H1 (cell line): ENCODE results near the gene TIMP3. TPM values are rescaled to one million over a fixed set of nuclear protein-coding genes. Genes with fewer than 3 reads are reported as not detected.

Source experiments
- CTCF ChIA-PET: fragments of 300-600 bp; sonication (Branson Sonifier 250); formaldehyde crosslinking; loops from one replicate; lab custom pipeline; 2021; ENCODE audit not compliant: partially characterized antibody; lab: Charles Lee
- POLR2A ChIA-PET: fragments of 300-600 bp; sonication (Branson Sonifier 250); formaldehyde crosslinking; loops from one replicate; lab custom pipeline; 2021; ENCODE audit warnings: inconsistent platforms; ENCODE audit not compliant: partially characterized antibody; lab: Charles Lee
- DNase-seq, 2 experiments: peaks; one replicate each; pipeline versions ENCODE4 v3.0.0 to v3.0.0-alpha.2; 2010 to 2022; ENCODE audit warnings: low spot score in 2 of 2, low read depth in 1 of 2, mixed read lengths in 1 of 2
- FAIRE-seq: peaks from 2 replicates; lab custom pipeline; 2011; peaks lifted over from hg19 to GRCh38; lab: Jason Lieb, UNC
- H2AFZ ChIP-seq: 2 replicates; pipeline ENCODE4 v1.8.1; 2012; ENCODE audit warnings: low read length, inconsistent platforms
- H2AK5ac ChIP-seq: 2 replicates; pipeline ENCODE4 v1.6.1; 2013; ENCODE audit warnings: low read depth, low read length
- H2BK120ac ChIP-seq: replicated peaks from 2 replicates; pipeline ENCODE3; 2013; ENCODE audit warnings: low read depth, low read length, inconsistent platforms
- H2BK12ac ChIP-seq: 2 replicates; pipeline ENCODE4 v1.6.1; 2013; ENCODE audit warnings: low read depth, low read length
- H2BK15ac ChIP-seq: 2 replicates; pipeline ENCODE4 v1.6.1; 2013; ENCODE audit warnings: low read length
- H2BK20ac ChIP-seq: 2 replicates; pipeline ENCODE4 v1.6.1; 2013; ENCODE audit warnings: low read length
- H2BK5ac ChIP-seq: 2 replicates; pipeline ENCODE4 v1.6.1; 2013; ENCODE audit warnings: low read depth, low read length
- H3K14ac ChIP-seq: 2 replicates; pipeline ENCODE4 v1.6.1; 2013; ENCODE audit warnings: inconsistent platforms; ENCODE audit not compliant: insufficient read length
- H3K18ac ChIP-seq: 2 replicates; pipeline ENCODE4 v1.6.1; 2013; ENCODE audit warnings: low read length; ENCODE audit errors: extremely low read depth
- H3K23ac ChIP-seq: 2 replicates; pipeline ENCODE4 v1.6.1; 2013; ENCODE audit warnings: inconsistent platforms; ENCODE audit not compliant: insufficient read length
- H3K23me2 ChIP-seq: 2 replicates; pipeline ENCODE4 v1.6.1; 2013; ENCODE audit warnings: low read depth, low read length
- H3K27ac ChIP-seq: 2 replicates; pipeline ENCODE4 v1.6.1; 2011; ENCODE audit warnings: low read depth, low read length, inconsistent platforms
- H3K27me3 ChIP-seq, 4 experiments: replicated peaks in 1 of 4; 1 replicate in 1 of 4; 2 replicates in 3 of 4; pipeline versions ENCODE4 v1.6.1 to v1.8.1; 2011 to 2013; ENCODE audit warnings: low read length in 3 of 4, mild to moderate bottlenecking in 3 of 4, inconsistent platforms in 2 of 4, mixed read lengths in 2 of 4, moderate library complexity in 1 of 4; ENCODE audit not compliant: control insufficient read depth in 3 of 4, insufficient read depth in 3 of 4; ENCODE audit errors: extremely low read depth in 1 of 4
- H3K36me3 ChIP-seq, 4 experiments: 2 replicates each; pipeline versions ENCODE4 v1.6.1 to v1.8.1; 2011 to 2013; ENCODE audit warnings: mild to moderate bottlenecking in 4 of 4, low read length in 3 of 4, moderate library complexity in 2 of 4, control low read depth in 1 of 4, inconsistent platforms in 1 of 4; ENCODE audit not compliant: insufficient read depth in 4 of 4, control insufficient read depth in 2 of 4
- H3K4ac ChIP-seq: replicated peaks from 2 replicates; pipeline ENCODE3; 2013; ENCODE audit warnings: low read length, low read depth, mixed read lengths, inconsistent platforms; ENCODE audit not compliant: insufficient read length
- H3K4me1 ChIP-seq, 4 experiments: replicated peaks in 1 of 4; 1 replicate in 1 of 4; 2 replicates in 3 of 4; pipeline versions ENCODE4 v1.6.1 to v1.8.1; 2011 to 2013; ENCODE audit warnings: low read length in 3 of 4, inconsistent platforms in 2 of 4, mixed read lengths in 1 of 4; ENCODE audit not compliant: insufficient read depth in 4 of 4, control insufficient read depth in 3 of 4
- H3K4me2 ChIP-seq, 2 experiments: 2 replicates each; pipeline versions ENCODE4 v1.6.1 to v1.8.1; 2011 to 2013; ENCODE audit warnings: low read depth in 2 of 2, low read length in 2 of 2, control low read depth in 1 of 2, inconsistent platforms in 1 of 2, mild to moderate bottlenecking in 1 of 2; ENCODE audit not compliant: insufficient read depth in 1 of 2
- H3K4me3 ChIP-seq, 4 experiments: fragments of 200-600, 300-600 bp in 1 of 4; sonication (generic), shearing (Covaris generic), sonication (Bioruptor Twin) in 1 of 4; 2 replicates each; pipeline versions ENCODE4 v1.5.1 to v1.8.1; 2011 to 2016; ENCODE audit warnings: low read length in 4 of 4, low read depth in 3 of 4, control low read depth in 2 of 4, inconsistent platforms in 2 of 4, mild to moderate bottlenecking in 2 of 4, mixed read lengths in 1 of 4, moderate library complexity in 1 of 4; ENCODE audit not compliant: insufficient read depth in 2 of 4; ENCODE audit errors: extremely low read depth in 1 of 4
- H3K56ac ChIP-seq: replicated peaks from 2 replicates; pipeline ENCODE3; 2013; ENCODE audit warnings: low read depth, mild to moderate bottlenecking, mixed read lengths, low read length, inconsistent platforms; ENCODE audit not compliant: insufficient read length
- H3K79me1 ChIP-seq: 2 replicates; pipeline ENCODE4 v1.6.1; 2013; ENCODE audit warnings: low read depth, low read length, control low read depth
- H3K79me2 ChIP-seq, 2 experiments: 2 replicates each; pipeline versions ENCODE4 v1.6.1 to v1.8.1; 2012 to 2013; ENCODE audit warnings: low read length in 2 of 2, mild to moderate bottlenecking in 2 of 2, inconsistent platforms in 1 of 2; ENCODE audit not compliant: insufficient read depth in 2 of 2, control insufficient read depth in 1 of 2
- H3K9ac ChIP-seq, 4 experiments: replicated peaks in 1 of 4; 1 replicate in 1 of 4; 2 replicates in 3 of 4; pipeline versions ENCODE4 v1.6.1 to v1.8.1; 2011 to 2013; ENCODE audit warnings: low read depth in 3 of 4, low read length in 3 of 4, control low read depth in 2 of 4, mild to moderate bottlenecking in 2 of 4, moderate library complexity in 2 of 4, inconsistent platforms in 1 of 4; ENCODE audit errors: extremely low read depth in 1 of 4
- H3K9me3 ChIP-seq, 2 experiments: 2 replicates each; pipeline versions ENCODE4 v1.6.1 to v1.8.1; 2012 to 2013; ENCODE audit warnings: mild to moderate bottlenecking in 2 of 2, moderate library complexity in 2 of 2, control low read depth in 1 of 2, inconsistent platforms in 1 of 2, low read depth in 1 of 2, low read length in 1 of 2, mixed read lengths in 1 of 2; ENCODE audit not compliant: insufficient read depth in 2 of 2
- H4K20me1 ChIP-seq, 2 experiments: replicated peaks in 1 of 2; 2 replicates each; pipeline versions ENCODE3 to v1.8.1; 2011 to 2013; ENCODE audit warnings: inconsistent platforms in 2 of 2, low read length in 2 of 2, mild to moderate bottlenecking in 1 of 2; ENCODE audit not compliant: insufficient read depth in 2 of 2, control insufficient read depth in 1 of 2
- H4K5ac ChIP-seq: 2 replicates; pipeline ENCODE4 v1.6.1; 2013; ENCODE audit warnings: low read length, low read depth, mixed read lengths, inconsistent platforms; ENCODE audit not compliant: insufficient read length
- H4K8ac ChIP-seq: 2 replicates; pipeline ENCODE4 v1.8.0; 2013; ENCODE audit warnings: mild to moderate bottlenecking, moderate library complexity, low read length, inconsistent platforms; ENCODE audit not compliant: insufficient read depth; ENCODE audit errors: extremely low read depth
- H4K91ac ChIP-seq: replicated peaks from 2 replicates; pipeline ENCODE3; 2013; ENCODE audit warnings: low read length, mixed read lengths, inconsistent platforms; ENCODE audit not compliant: insufficient read length
- BACH1 ChIP-seq: IDR thresholded peaks from 2 replicates; pipeline ENCODE4 v1.6.1; 2012; ENCODE audit warnings: low read length, improper control_type of control experiment
- CHD2 ChIP-seq: IDR thresholded peaks from 2 replicates; pipeline ENCODE4 v1.6.1; 2012; ENCODE audit warnings: low read length, improper control_type of control experiment
- CTCF ChIP-seq, 3 experiments: IDR thresholded peaks; 1 replicate in 2 of 3; 2 replicates in 1 of 3; pipeline versions ENCODE4 v1.5.1 to v1.6.1; 2011; ENCODE audit warnings: low read length in 3 of 3, mild to moderate bottlenecking in 3 of 3, inconsistent platforms in 2 of 3, low read depth in 1 of 3, moderate library complexity in 1 of 3; ENCODE audit not compliant: insufficient read depth in 1 of 3; ENCODE audit errors: control extremely low read depth in 1 of 3
- E2F6 ChIP-seq: IDR thresholded peaks from 2 replicates; pipeline ENCODE4 v1.6.1; 2012; ENCODE audit warnings: inconsistent platforms
- GABPA ChIP-seq: IDR thresholded peaks from 2 replicates; pipeline ENCODE4 v1.6.1; 2011; ENCODE audit warnings: mild to moderate bottlenecking, low read length, moderate library complexity, borderline replicate concordance; ENCODE audit not compliant: insufficient read depth
- HDAC2 ChIP-seq, 2 experiments: fragments of 300-600 bp in 1 of 2; sonication (generic) in 1 of 2; IDR thresholded peaks; 2 replicates each; pipeline ENCODE4 v1.6.1; 2011 to 2012; ENCODE audit warnings: low read depth in 2 of 2, low read length in 2 of 2, mild to moderate bottlenecking in 2 of 2, moderate library complexity in 2 of 2, borderline replicate concordance in 1 of 2, inconsistent platforms in 1 of 2
- NRF1 ChIP-seq: IDR thresholded peaks from 2 replicates; pipeline ENCODE4 v1.6.1; 2011; ENCODE audit warnings: mild to moderate bottlenecking, low read depth, low read length, improper control_type of control experiment
- RBBP5 ChIP-seq: IDR thresholded peaks from 2 replicates; pipeline ENCODE4 v1.7.1; 2012; ENCODE audit warnings: low read depth, mild to moderate bottlenecking, inconsistent platforms, low read length, moderate library complexity, borderline replicate concordance
- RFX5 ChIP-seq: IDR thresholded peaks from 2 replicates; pipeline ENCODE4 v1.6.1; 2011; ENCODE audit warnings: low read depth, low read length, improper control_type of control experiment, borderline replicate concordance
- SIX5 ChIP-seq: IDR thresholded peaks from 2 replicates; pipeline ENCODE4 v1.6.1; 2011; ENCODE audit warnings: mild to moderate bottlenecking, low read depth, low read length
- SP2 ChIP-seq: IDR thresholded peaks from 2 replicates; pipeline ENCODE4 v1.6.1; 2012; ENCODE audit warnings: mild to moderate bottlenecking, low read length, inconsistent platforms
- WGBS, 2 experiments: shearing (Covaris generic) in 1 of 2; methylation state at CpG; one replicate each; pipeline versions ENCODE4 v1.1.6 to v1.1.7; 2013 to 2015; ENCODE audit warnings: low lambda C conversion rate in 2 of 2, mixed read lengths in 2 of 2, inconsistent platforms in 1 of 2, low coverage in 1 of 2, missing lambda C conversion rate in 1 of 2; ENCODE audit not compliant: insufficient replicate concordance in 2 of 2, insufficient coverage in 1 of 2, insufficient read length in 1 of 2; ENCODE audit errors: extremely low coverage in 1 of 2, missing lambda C conversion rate in 1 of 2; 5-methylcytosine and 5-hydroxymethylcytosine counted together
- polyA plus RNA-seq, 7 experiments: library from polyadenylated mRNA; depleted of rRNA in 3 of 7; stranded (reverse) in 5 of 7; unstranded in 2 of 7; fragments of >200 nt in 5 of 7; fragments of 200-250 nt in 2 of 7; gene quantifications; 1 replicate in 5 of 7; 2 replicates in 1 of 7; 4 replicates in 1 of 7; pipeline versions ENCODE4 v1.2.1 to v1.2.3, GENCODE V29; 2011 to 2013; ENCODE audit warnings: missing spikeins in 2 of 7, mixed read lengths in 2 of 7
- total RNA-seq: library from RNA; stranded (reverse); fragmentation: NEBNext Ultra II Directional; extraction: Animal tissue kit (Norgen Biotek cat#: 25700); gene quantifications from 2 replicates; pipeline ENCODE4 v1.2.1, GENCODE V29; 2021

The TIMP3 gene
- total and polyA plus RNA-seq, 2 of the 8 experiments (the other 6 are each of a cell fraction or from before 2014, with no cell fraction given): 1.3 to 4.7 TPM

- FAIRE-seq (no peak), DNase-seq (no peak)
- no peak overlapping the region for H3K56ac ChIP-seq
- no peak overlapping the region for H3K27ac ChIP-seq
- TF ChIP-seq RBBP5 (no peak), CHD2 (no peak), SP2 (no peak), BACH1 (no peak), GABPA (no peak), SIX5 (no peak), CTCF (IDR thresholded peaks at IDR 0.05; ENCODE audit: control extremely low read depth in 1 of 3, insufficient read depth in 1 of 3, low read depth in 1 of 3, low read length in 3 of 3) (no peak), NRF1 (no peak), HDAC2 (IDR thresholded peaks at IDR 0.05; ENCODE audit: borderline replicate concordance in 1 of 2, low read depth in 2 of 2, low read length in 2 of 2) (no peak), RFX5 (no peak), E2F6 (no peak)
- no peak overlapping the region for H2BK5ac ChIP-seq
- H3K79me1 ChIP-seq: no peaks in the 10 kb centered on the region
- H2BK120ac ChIP-seq: no peak overlapping the region
- no peak overlapping the region for H4K5ac ChIP-seq
- no peak overlapping the region for H3K4ac ChIP-seq
- no peaks in the 10 kb centered on the region for H3K9me3 ChIP-seq
- H3K4me1 ChIP-seq: no peaks in the 10 kb centered on the region; a peak in 1 of 7 replicates
- 89% methylated on average over 6 of the region's 6 CpGs; no CpG with 5 or more reads in 1 of the 2 experiments for WGBS, 2 experiments
- no peak overlapping the region for H4K8ac ChIP-seq
- H3K9ac ChIP-seq: no peak overlapping the region
- no peak overlapping the region for H2BK15ac ChIP-seq
- H2AFZ ChIP-seq: no peak overlapping the region
- ChIA-PET POLR2A (no interaction called here), CTCF (interaction anchor here (0.6 to 1.6 kb wide), 5 partner anchors 10 to 212 kb away, joined by 3 to 5 read pairs (median 3); no protein-coding TSS in a partner anchor)
- H4K91ac ChIP-seq: no peak overlapping the region
- H3K4me3 ChIP-seq: no peak overlapping the region
- H3K79me2 ChIP-seq: no peaks in the 10 kb centered on the region; a peak in 1 of 4 replicates
- H3K23me2 ChIP-seq: no peaks in the 10 kb centered on the region
- H3K27me3 ChIP-seq: no peaks in the 10 kb centered on the region
- no peak overlapping the region for H2AK5ac ChIP-seq
- H3K14ac ChIP-seq: no peak overlapping the region
- no peak overlapping the region for H3K4me2 ChIP-seq
- H2BK12ac ChIP-seq: no peak overlapping the region
- no peak overlapping the region for H3K18ac ChIP-seq
- peaks cover under 1 to 6% of the 10 kb centered on the region in 2 experiments for H4K20me1 ChIP-seq
- no peak overlapping the region for H3K23ac ChIP-seq
- H2BK20ac ChIP-seq: no peak overlapping the region
- H3K36me3 ChIP-seq: no peaks in the 10 kb centered on the region; a peak in 1 of 8 replicates
Observed at GRCh38 chr22:32841175-32841574, 39.7 kb downstream of the TIMP3 start.
